Activated CD4-positive, alpha-beta T cell treated with anti-CD3 and anti-CD28 coated beads, Interleukin-2, amount 10 ng/mL, durations not matched to agents 24 days and 14 days (primary cell): ENCODE data around the gene CNNM3. TPM values are rescaled to one million over a fixed set of nuclear protein-coding genes. Genes with fewer than 3 reads are reported as not detected.

Experiments used
- DNase-seq: peaks from one replicate; pipeline ENCODE4 v3.0.0; 2022
- H3K27ac Mint-ChIP-seq: one replicate; pipeline ENCODE4 v1.8.0; 2022; ENCODE audit warnings: mild to moderate bottlenecking, mixed read lengths
- H3K27me3 Mint-ChIP-seq: one replicate; pipeline ENCODE4 v1.8.0; 2022; ENCODE audit warnings: mixed read lengths
- H3K36me3 Mint-ChIP-seq: one replicate; pipeline ENCODE4 v1.8.0; 2022; ENCODE audit warnings: low read depth, mild to moderate bottlenecking, mixed read lengths
- H3K4me1 Mint-ChIP-seq: one replicate; pipeline ENCODE4 v1.8.0; 2021; ENCODE audit warnings: mixed read lengths
- H3K4me3 Mint-ChIP-seq: one replicate; pipeline ENCODE4 v1.8.0; 2022; ENCODE audit warnings: mild to moderate bottlenecking, moderate library complexity, mixed read lengths
- H3K9me3 Mint-ChIP-seq: one replicate; pipeline ENCODE4 v1.8.0; 2021; ENCODE audit warnings: mixed read lengths
- intact Hi-C: fragments of 100-400 bp; cut with micrococcal nuclease; formaldehyde crosslinking; loops from one replicate; pipeline ENCODE4 v1.15.1; 2023
- total RNA-seq: library from RNA; stranded (reverse); gene quantifications from 2 replicates; pipeline ENCODE4 v1.2.3, GENCODE V29; 2022

The CNNM3 gene
- total RNA-seq, 1 donor from 2014 or later = 30.5 TPM

DNA sequence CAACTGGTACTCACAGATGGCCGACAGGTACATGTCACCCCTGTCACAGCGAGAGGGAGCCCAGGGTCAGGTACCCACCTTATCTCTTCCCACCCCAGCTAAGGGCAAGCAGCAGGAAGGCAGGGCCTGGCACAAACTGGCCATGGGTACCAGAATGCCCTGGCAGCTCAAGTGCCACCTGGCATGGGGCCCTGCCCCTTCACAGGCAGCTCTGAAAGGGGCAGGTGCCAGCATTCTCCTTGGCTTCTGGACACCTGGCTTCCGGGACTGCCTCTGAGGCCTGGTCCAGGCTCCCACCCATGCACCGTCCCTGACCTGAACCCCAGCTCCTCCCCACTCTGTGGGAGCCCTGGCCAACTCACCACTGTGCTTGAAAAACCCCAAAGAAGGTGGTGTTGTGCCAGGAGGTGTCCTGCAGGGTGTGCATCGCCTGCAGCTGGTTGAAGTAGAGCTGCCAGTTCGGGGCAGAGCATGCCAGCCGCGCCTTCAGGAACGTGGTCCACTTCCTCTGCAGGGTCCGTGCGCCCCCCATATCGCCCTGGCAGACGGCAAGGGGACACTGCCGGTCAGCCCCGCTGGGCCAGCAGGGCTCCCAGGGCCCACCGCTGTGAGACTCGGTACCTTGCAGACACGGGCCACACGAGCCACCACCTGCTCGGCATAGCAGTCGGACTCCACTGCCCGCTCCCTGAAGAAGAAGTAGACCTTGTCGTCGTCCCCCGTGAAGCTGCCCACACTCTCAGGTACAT lies 48.4 kb downstream of the CNNM3 start:
- peaks cover 23% of the 10 kb centered on the region for H3K36me3 Mint-ChIP-seq
- H3K27me3 Mint-ChIP-seq = no peaks in the 10 kb centered on the region
- intact Hi-C loops = no loop called here
- H3K4me1 Mint-ChIP-seq = peaks cover 21% of the 10 kb centered on the region
- no peak for DNase-seq
- no peak overlapping the region for H3K4me3 Mint-ChIP-seq
- no peak overlapping the region for H3K27ac Mint-ChIP-seq
- no peaks in the 10 kb centered on the region for H3K9me3 Mint-ChIP-seq

- Mint-ChIP-seq H3K27me3 (peaks cover 2% of the 10 kb centered on the region), H3K4me1 (peaks cover 19% of the 10 kb centered on the region), H3K36me3 (peaks cover 16% of the 10 kb centered on the region), H3K4me3 (no peak overlapping the region), H3K9me3 (no peaks in the 10 kb centered on the region), H3K27ac (no peak overlapping the region)
- intact Hi-C loops = no loop called here
- no peak for DNase-seq
Measured at GRCh38 chr2:96865654-96866053, 49.6 kb downstream of the CNNM3 start.

DNA sequence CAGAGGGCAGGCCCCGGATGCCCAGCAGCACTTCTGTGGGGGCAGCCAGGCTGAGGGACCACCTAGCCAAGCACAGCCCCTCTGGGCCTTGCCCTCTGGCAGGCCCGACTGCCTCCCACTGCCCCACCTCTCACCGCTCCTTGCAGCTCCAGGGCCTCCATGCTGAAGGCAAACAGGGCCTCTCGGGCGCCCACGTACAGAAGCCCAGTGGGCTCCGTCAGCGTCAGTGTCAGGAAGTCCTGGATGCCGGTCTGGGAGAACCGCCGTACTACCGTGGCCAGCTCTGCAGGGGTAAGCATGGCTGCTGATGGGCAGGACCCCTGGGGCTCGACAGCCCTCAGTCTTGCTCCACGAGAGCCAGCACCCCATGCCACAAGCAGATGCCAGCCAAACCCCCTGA lies 50.1 kb downstream of the CNNM3 start:
- Mint-ChIP-seq H3K4me1 (peaks cover 23% of the 10 kb centered on the region), H3K9me3 (no peaks in the 10 kb centered on the region), H3K4me3 (no peak overlapping the region), H3K27me3 (peaks cover 7% of the 10 kb centered on the region), H3K36me3 (peaks cover 16% of the 10 kb centered on the region), H3K27ac (no peak overlapping the region)
- intact Hi-C loops = no loop called here
- no peak for DNase-seq

- Mint-ChIP-seq H3K27me3 (peaks cover 10% of the 10 kb centered on the region), H3K9me3 (no peaks in the 10 kb centered on the region), H3K36me3 (peaks cover 12% of the 10 kb centered on the region), H3K4me1 (peaks cover 23% of the 10 kb centered on the region), H3K4me3 (peak overlapping the region; percentile 21), H3K27ac (no peak overlapping the region)
- intact Hi-C loops = no loop called here
- no peak for DNase-seq
Measured at GRCh38 chr2:96866586-96866985, 50.5 kb downstream of the CNNM3 start.

DNA sequence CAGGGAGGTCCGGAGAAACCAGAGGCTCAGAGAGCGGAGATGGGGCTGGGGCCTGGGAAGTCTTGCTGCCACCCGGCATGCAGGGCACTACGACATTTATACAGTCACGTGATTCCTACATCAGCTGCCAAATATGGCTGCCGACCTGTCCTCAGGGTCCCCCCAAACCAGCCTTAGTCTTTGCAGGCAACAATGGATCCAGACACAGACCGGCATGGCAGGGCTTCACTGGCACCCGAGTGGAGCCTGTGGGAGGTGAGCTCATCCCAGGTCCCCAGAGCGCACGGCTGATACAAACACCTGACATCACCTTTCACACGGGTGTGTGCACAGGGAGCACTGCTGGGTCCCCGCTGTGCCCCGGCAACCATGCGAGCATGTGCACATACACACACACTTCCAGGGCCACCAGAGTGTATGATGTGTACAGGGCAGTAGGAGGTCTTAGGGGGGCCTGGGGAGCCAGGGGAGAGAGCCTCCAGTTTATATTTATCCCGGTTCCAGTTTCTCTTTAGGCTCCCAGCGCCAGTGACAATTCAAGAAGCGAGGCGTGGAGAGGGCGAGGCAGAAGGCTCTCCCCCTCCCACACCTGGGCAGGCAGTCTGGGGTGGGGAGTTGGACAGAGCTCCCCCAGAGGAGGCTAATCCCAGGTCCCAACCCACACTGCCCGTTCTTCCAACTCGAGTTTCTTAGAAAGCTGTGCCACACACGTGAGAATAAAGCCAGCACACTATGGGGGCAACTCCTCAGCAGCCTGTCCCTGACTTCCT lies 51.1 kb downstream of the CNNM3 start:
- H3K9me3 Mint-ChIP-seq = no peaks in the 10 kb centered on the region
- DNase-seq = no peak
- no peak overlapping the region for H3K27ac Mint-ChIP-seq
- H3K36me3 Mint-ChIP-seq = peaks cover 12% of the 10 kb centered on the region
- intact Hi-C loops = no loop called here
- peaks cover 23% of the 10 kb centered on the region for H3K4me1 Mint-ChIP-seq
- H3K27me3 Mint-ChIP-seq = peaks cover 10% of the 10 kb centered on the region
- H3K4me3 Mint-ChIP-seq = peak overlapping the region; percentile 87

DNA sequence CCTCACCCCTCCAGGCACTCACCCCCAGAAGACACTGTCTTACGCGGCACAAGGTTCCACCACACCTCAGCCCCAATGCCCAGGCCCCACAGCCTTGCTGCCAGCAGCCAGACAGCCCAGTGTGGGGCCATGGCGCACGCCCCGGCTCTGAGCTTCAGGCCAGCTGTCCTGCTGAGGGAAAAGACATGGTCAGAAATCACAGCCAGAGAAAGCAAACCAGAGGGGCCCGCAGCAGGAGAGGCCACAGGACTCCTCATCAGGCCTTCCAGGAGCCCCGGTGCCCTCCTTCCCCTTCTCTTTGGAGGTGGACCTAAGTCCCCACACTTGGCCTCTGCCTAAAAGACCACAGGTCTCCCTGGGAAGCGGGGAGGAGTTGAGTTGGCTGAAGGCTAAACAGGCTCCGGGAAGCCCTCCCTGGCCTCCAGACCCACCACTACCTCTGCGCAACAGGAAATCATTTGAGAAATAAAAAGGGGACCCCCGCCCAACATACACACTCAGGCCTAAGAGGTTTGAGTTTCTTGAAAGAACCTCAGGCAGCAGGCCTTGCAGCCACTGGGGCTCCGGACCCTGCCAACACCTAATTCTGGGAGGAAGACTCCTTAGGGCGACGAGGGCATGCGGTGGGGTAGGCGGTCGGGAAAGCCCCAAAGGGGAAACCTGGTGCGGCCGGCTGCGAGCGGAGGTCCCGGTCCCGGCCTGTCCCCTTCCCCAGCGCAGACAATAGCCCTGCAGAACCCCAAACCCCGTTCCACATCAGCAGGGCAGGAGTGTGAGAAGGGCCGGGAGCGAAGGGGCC lies 51.9 kb downstream of the CNNM3 start:
- Mint-ChIP-seq H3K4me3 (peak overlapping the region; percentile 87), H3K4me1 (peaks cover 23% of the 10 kb centered on the region), H3K27ac (peak overlapping the region; percentile 84), H3K27me3 (peaks cover 10% of the 10 kb centered on the region), H3K36me3 (peaks cover 11% of the 10 kb centered on the region), H3K9me3 (no peaks in the 10 kb centered on the region)
- no peak for DNase-seq
- intact Hi-C loops = loop anchor here (1.0 to 2.0 kb wide), 2 partner anchors 10 to 47 kb away; partner anchors contain the start of gene ANKRD39

- Mint-ChIP-seq H3K36me3 (peaks cover 6% of the 10 kb centered on the region), H3K4me3 (peak overlapping the region; percentile 87), H3K27ac (peak overlapping the region; percentile 84), H3K27me3 (peaks cover 10% of the 10 kb centered on the region), H3K9me3 (no peaks in the 10 kb centered on the region), H3K4me1 (peaks cover 21% of the 10 kb centered on the region)
- intact Hi-C loops = loop anchor here (1.0 to 2.0 kb wide), 3 partner anchors 10 to 52 kb away; partner anchors contain the start of genes ANKRD39 and CNNM3
- DNase-seq = peak; percentile 90
Measured at GRCh38 chr2:96868555-96869280, 52.6 kb downstream of the CNNM3 start.

DNA sequence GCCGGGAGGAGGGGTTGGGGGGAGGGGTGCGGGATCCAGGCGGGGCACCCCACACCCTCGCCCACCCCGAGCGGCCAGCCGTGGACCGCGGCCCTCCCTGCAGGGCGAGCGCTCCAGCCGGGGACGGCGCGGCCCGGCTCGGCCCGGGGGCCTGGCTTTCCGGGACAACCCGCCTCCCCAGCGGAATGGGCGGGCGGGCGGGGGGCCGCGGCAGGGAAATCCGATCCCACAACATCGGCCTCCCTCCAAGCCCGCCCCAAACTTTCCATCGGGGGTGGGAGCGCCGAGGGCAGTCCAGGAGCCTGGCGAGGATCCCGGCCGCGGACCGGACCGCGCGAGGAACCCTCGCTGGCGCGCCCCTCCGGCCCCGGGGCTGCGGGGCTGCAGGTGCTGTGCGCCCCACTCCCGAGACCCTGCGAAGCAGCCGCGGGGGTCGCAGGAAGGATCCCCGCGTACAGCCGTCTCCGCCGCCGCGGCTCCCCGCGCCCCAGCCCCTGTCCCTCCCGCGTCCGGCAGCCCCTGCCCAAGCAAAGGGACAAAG lies 53.3 kb downstream of the CNNM3 start:
- intact Hi-C loops = loop anchor here (1.0 to 2.0 kb wide), 2 partner anchors 45 to 53 kb away; partner anchors contain the start of gene CNNM3
- no peaks in the 10 kb centered on the region for H3K9me3 Mint-ChIP-seq
- peak overlapping the region; percentile 83 for H3K4me3 Mint-ChIP-seq

GRCh38 chr2:96869822-96870625 lies 54.0 kb downstream of the CNNM3 start, which contains the start of gene SEMA4C:
Gene SEMA4C, minus strand, starts transcription at chr2:96870080. Its CDS starts 2,194 bp downstream, at chr2:96867886.
- no peaks in the 10 kb centered on the region for H3K9me3 Mint-ChIP-seq
- H3K4me1 Mint-ChIP-seq = peaks cover 27% of the 10 kb centered on the region
- H3K36me3 Mint-ChIP-seq = peaks cover 6% of the 10 kb centered on the region
- H3K27ac Mint-ChIP-seq = peak within 1 kb of the TSS; percentile 78
- peak; percentile 91 for DNase-seq
- peaks cover 10% of the 10 kb centered on the region for H3K27me3 Mint-ChIP-seq
- H3K4me3 Mint-ChIP-seq = peak within 1 kb of the TSS; percentile 87
- intact Hi-C loops = loop anchor here (1.0 to 2.0 kb wide), 2 partner anchors 45 to 54 kb away; partner anchors contain the start of gene CNNM3

More for the DNA sequence above, 53.3 kb downstream of the CNNM3 start:
- DNase-seq = no peak
- peaks cover 25% of the 10 kb centered on the region for H3K4me1 Mint-ChIP-seq
- H3K27ac Mint-ChIP-seq = no peak overlapping the region
- H3K27me3 Mint-ChIP-seq = peaks cover 10% of the 10 kb centered on the region
- peaks cover 6% of the 10 kb centered on the region for H3K36me3 Mint-ChIP-seq

DNA sequence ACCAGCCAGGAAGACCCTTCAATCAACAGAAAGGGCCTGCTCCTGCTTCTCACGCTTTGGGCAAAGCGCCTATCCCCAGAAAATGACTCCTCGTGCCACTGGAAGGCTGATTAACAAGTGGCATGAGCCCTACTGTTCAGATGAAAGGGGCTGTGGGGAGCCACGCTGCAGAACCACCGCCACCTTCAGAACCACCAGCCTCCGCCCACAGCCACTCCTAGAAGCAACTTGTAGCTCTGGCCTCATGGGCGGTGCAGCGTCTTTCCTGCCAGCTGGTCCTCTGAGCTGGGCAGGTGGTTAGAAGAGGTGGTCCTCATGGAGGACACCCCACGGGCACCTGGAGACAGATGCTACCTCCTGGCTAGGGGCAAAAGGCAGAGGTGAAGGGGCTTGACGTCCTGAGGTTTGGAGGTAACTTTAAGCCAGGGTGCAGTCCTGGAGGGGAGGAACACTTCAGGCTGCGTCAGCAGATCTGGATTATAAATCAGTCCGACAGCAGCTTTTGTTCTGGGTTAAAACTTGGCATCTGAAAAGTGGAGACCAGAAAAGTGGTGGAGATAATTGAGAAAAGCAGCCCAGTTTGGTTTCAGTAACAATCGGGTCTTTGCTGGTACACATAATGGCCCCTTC lies 54.7 kb downstream of the CNNM3 start:
- peak overlapping the region; percentile 83 for H3K4me3 Mint-ChIP-seq
- no peaks in the 10 kb centered on the region for H3K9me3 Mint-ChIP-seq
- H3K36me3 Mint-ChIP-seq = peaks cover 6% of the 10 kb centered on the region
- intact Hi-C loops = no loop called here
- peaks cover 12% of the 10 kb centered on the region for H3K27me3 Mint-ChIP-seq
- peaks cover 29% of the 10 kb centered on the region for H3K4me1 Mint-ChIP-seq
- H3K27ac Mint-ChIP-seq = peak overlapping the region; percentile 78
- DNase-seq = peak; percentile 86

GRCh38 chr2:96872591-96873349 lies 56.7 kb downstream of the CNNM3 start:
- Mint-ChIP-seq H3K4me3 (no peak overlapping the region), H3K36me3 (no peaks in the 10 kb centered on the region), H3K9me3 (no peaks in the 10 kb centered on the region), H3K27ac (no peak overlapping the region), H3K27me3 (peaks cover 12% of the 10 kb centered on the region), H3K4me1 (peaks cover 21% of the 10 kb centered on the region)
- no peak for DNase-seq
- intact Hi-C loops = no loop called here
